Epidermal melanocyte (primary cell): ENCODE measurements around the gene CDH15.
"Not testable (repeated sequence)": the region's sequence is repeated elsewhere in the genome, so short reads cannot be mapped to it uniquely, and the experiment has no call there.

ENCODE experiments used
- DNase-seq: peaks from one replicate; pipeline ENCODE4 v3.0.0; 2011; ENCODE audit warnings: low spot score; ENCODE audit not compliant: insufficient read length

The CDH15 gene

GRCh38 chr16:89172171-89172527 is 601 bp downstream of the CDH15 start:
- no peak for DNase-seq

GRCh38 chr16:89172528-89173173 is 1.1 kb downstream of the CDH15 start:
- no peak for DNase-seq

- no peak for DNase-seq
Observed at GRCh38 chr16:89173174-89173921, 1.8 kb downstream of the CDH15 start.

GRCh38 chr16:89174055-89174827 is 2.7 kb downstream of the CDH15 start:
- no peak for DNase-seq

GRCh38 chr16:89174877-89175276 is 3.3 kb downstream of the CDH15 start:
- DNase-seq = no peak

GRCh38 chr16:89175280-89176146 is 4.0 kb downstream of the CDH15 start:
- no peak for DNase-seq

- no peak for DNase-seq
Observed at GRCh38 chr16:89176147-89176690, 4.7 kb downstream of the CDH15 start.

- DNase-seq = no peak
Observed at GRCh38 chr16:89176717-89177116, 5.2 kb downstream of the CDH15 start.

GRCh38 chr16:89177501-89177900 is 6.0 kb downstream of the CDH15 start:
- DNase-seq = no peak

GRCh38 chr16:89178453-89179147 is 7.1 kb downstream of the CDH15 start:
- DNase-seq = no peak

- no peak for DNase-seq
Observed at GRCh38 chr16:89179148-89179484, 7.6 kb downstream of the CDH15 start.

GRCh38 chr16:89179656-89180315 is 8.2 kb downstream of the CDH15 start:
- no peak for DNase-seq

- no peak for DNase-seq
Observed at GRCh38 chr16:89183463-89183862, 11.9 kb downstream of the CDH15 start.

GRCh38 chr16:89183975-89184676 is 12.6 kb downstream of the CDH15 start:
- DNase-seq = no peak

GRCh38 chr16:89184677-89184932 is 13.1 kb downstream of the CDH15 start:
- DNase-seq = no peak

- DNase-seq = no peak
Observed at GRCh38 chr16:89184933-89185794, 13.6 kb downstream of the CDH15 start.

- not testable (repeated sequence) for DNase-seq
Observed at GRCh38 chr16:89185887-89186592, 14.5 kb downstream of the CDH15 start.

GRCh38 chr16:89186593-89187031 is 15.1 kb downstream of the CDH15 start:
- not testable (repeated sequence) for DNase-seq
